ENCODE measurements around the gene KCNG2. TPM values are rescaled to one million over a fixed set of nuclear protein-coding genes. Genes with fewer than 3 reads are reported as not detected.

KCNG2 gene
- total and polyA plus RNA-seq, 2 of the 4 experiments (the other 2 are of a cell fraction) = not detected

- H2BK20ac ChIP-seq (ENCODE audit: low read depth, low read length) = no peak overlapping the region
- DNase-seq = no peak
- H2AK9ac ChIP-seq (replicated peaks; ENCODE audit: low read depth, low read length, poor library complexity) = no peak overlapping the region
- H3K4ac ChIP-seq (ENCODE audit: low read depth, low read length) = no peak overlapping the region
- ChIA-PET CTCF (interaction anchor here (0.6 kb wide), 1 partner anchor 19 kb away, joined by 3 read pairs; no protein-coding TSS in a partner anchor), POLR2A (ENCODE audit: unreplicated experiment) (no interaction called here)
- no peaks in the 10 kb centered on the region for H3K4me1 ChIP-seq (ENCODE audit: control insufficient read depth, insufficient read depth, low read length)
- no TSS peak for BruUV-seq (replicated peaks)
- no peak overlapping the region for H3K4me2 ChIP-seq (ENCODE audit: low read depth, low read length)
- peaks cover 5% of the 10 kb centered on the region; the same call in 1 of the 2 replicates for H3K9me3 ChIP-seq (ENCODE audit: control insufficient read depth, insufficient read depth, low read length)
- no peak overlapping the region for H4K91ac ChIP-seq (ENCODE audit: insufficient read depth, low read depth, low read length)
- intact Hi-C loops (cut with micrococcal nuclease) = no loop called here
- H3K4me3 ChIP-seq (ENCODE audit: insufficient read depth, low read depth, low read length) = no peak overlapping the region
- no peak overlapping the region for H4K5ac ChIP-seq (ENCODE audit: low read depth, low read length)
- H3K36me3 ChIP-seq (ENCODE audit: control insufficient read depth, insufficient read depth, low read length) = no peaks in the 10 kb centered on the region; the same call in 1 of the 2 replicates
- H4K8ac ChIP-seq (ENCODE audit: low read depth in 2 of 2, low read length in 2 of 2) = no peak overlapping the region
- H2AK5ac ChIP-seq (ENCODE audit: low read depth, low read length) = no peak overlapping the region
- no peak overlapping the region for H3K23ac ChIP-seq (ENCODE audit: low read depth, low read length)
- H2BK15ac ChIP-seq (ENCODE audit: low read depth, low read length) = no peak overlapping the region
- H3K14ac ChIP-seq (replicated peaks; ENCODE audit: low read depth, low read length) = no peak overlapping the region
- H3K56ac ChIP-seq (ENCODE audit: extremely low read depth, insufficient read depth, low read length) = no peak overlapping the region
- H2BK120ac ChIP-seq (ENCODE audit: low read depth, low read length) = no peak overlapping the region
- ATAC-seq (ENCODE audit: low read depth) = no peak
- in situ Hi-C loops (cut with MboI; ENCODE audit: low sequenced_read_pairs) = no loop called here
- 89% methylated on average over 5 of the region's 38 CpGs; no CpG with 5 or more reads in 1 of the 2 experiments for WGBS, 2 experiments (ENCODE audit: extremely low coverage in 2 of 2, insufficient read length in 1 of 2)
- H3K9me1 ChIP-seq (ENCODE audit: insufficient read depth, low read length) = no peaks in the 10 kb centered on the region
- H2AFZ ChIP-seq (replicated peaks; ENCODE audit: low read length, poor library complexity) = no peak overlapping the region
- H4K20me1 ChIP-seq (ENCODE audit: insufficient read depth, low read length) = no peaks in the 10 kb centered on the region
- dilution Hi-C loops (cut with HindIII; ENCODE audit: low sequenced_read_pairs, unreplicated experiment) = no loop called here
- H3K79me1 ChIP-seq (ENCODE audit: low read depth in 1 of 2, low read length in 2 of 2) = no peaks in the 10 kb centered on the region
- TF ChIP-seq, protein P1, sequence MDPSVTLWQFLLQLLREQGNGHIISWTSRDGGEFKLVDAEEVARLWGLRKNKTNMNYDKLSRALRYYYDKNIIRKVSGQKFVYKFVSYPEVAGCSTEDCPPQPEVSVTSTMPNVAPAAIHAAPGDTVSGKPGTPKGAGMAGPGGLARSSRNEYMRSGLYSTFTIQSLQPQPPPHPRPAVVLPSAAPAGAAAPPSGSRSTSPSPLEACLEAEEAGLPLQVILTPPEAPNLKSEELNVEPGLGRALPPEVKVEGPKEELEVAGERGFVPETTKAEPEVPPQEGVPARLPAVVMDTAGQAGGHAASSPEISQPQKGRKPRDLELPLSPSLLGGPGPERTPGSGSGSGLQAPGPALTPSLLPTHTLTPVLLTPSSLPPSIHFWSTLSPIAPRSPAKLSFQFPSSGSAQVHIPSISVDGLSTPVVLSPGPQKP (IDR thresholded peaks at IDR 0.05; ENCODE audit: borderline replicate concordance, low read depth, low read length) = no peak
- no peak for TF ChIP-seq MXI1 (IDR thresholded peaks at IDR 0.05; ENCODE audit: borderline replicate concordance, low read depth, low read length)
- no peak for TF ChIP-seq NFE2L2 (IDR thresholded peaks at IDR 0.05; ENCODE audit: low read depth, low read length)
- TF ChIP-seq FOS (IDR thresholded peaks at IDR 0.05; ENCODE audit: low read depth, low read length) = no peak
- no peak for TF ChIP-seq RCOR1 (IDR thresholded peaks at IDR 0.05; ENCODE audit: insufficient replicate concordance, low read length)
- TF ChIP-seq CTCF (conservative IDR thresholded peaks at IDR 0.05; ENCODE audit: low read depth, low read length) = no peak
- TF ChIP-seq, protein P2, sequence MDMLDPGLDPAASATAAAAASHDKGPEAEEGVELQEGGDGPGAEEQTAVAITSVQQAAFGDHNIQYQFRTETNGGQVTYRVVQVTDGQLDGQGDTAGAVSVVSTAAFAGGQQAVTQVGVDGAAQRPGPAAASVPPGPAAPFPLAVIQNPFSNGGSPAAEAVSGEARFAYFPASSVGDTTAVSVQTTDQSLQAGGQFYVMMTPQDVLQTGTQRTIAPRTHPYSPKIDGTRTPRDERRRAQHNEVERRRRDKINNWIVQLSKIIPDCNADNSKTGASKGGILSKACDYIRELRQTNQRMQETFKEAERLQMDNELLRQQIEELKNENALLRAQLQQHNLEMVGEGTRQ (IDR thresholded peaks at IDR 0.05; ENCODE audit: low read depth, low read length) = no peak
- no peaks in the 10 kb centered on the region; the same call in none of the 2 replicates for H3K27me3 ChIP-seq (ENCODE audit: control insufficient read depth, insufficient read depth, low read length)
- H3K27ac ChIP-seq (ENCODE audit: insufficient read depth, low read length) = no peak overlapping the region
- no peak overlapping the region for H3K9ac ChIP-seq (ENCODE audit: low read depth, low read length)
- H2BK5ac ChIP-seq (ENCODE audit: low read depth, low read length, poor library complexity, severe bottlenecking) = no peak overlapping the region
- H3K18ac ChIP-seq (ENCODE audit: low read depth, low read length) = no peak overlapping the region
Observed at GRCh38 chr18:79877163-79878091, 79.7 kb downstream of the KCNG2 start.

Data from IMR-90 (cell line).